B cell (primary cell): ENCODE measurements around the gene NPPA. TPM values are rescaled to one million over a fixed set of nuclear protein-coding genes. Genes with fewer than 3 reads are reported as not detected.

ENCODE experiments used
- ATAC-seq: fragments of 200-7000 bp; cut with Tn5 transposase; one replicate; pipeline ENCODE4 v1.10.0; 2021; ENCODE audit warnings: low read depth, mild to moderate bottlenecking, moderate number of reproducible peaks, moderate library complexity
- CTCF ChIA-PET: fragments of 350-600 bp; sonication (Branson Sonifier 250); formaldehyde crosslinking; loops from one replicate; lab custom pipeline; 2021; ENCODE audit warnings: antibody characterized with exemption, inconsistent platforms; lab: Charles Lee
- POLR2A ChIA-PET: fragments of 350-600 bp; sonication (Branson Sonifier 250); formaldehyde crosslinking; loops from one replicate; lab custom pipeline; 2021; ENCODE audit warnings: antibody characterized with exemption; lab: Charles Lee
- DNase-seq: peaks from one replicate; pipeline ENCODE4 v3.0.0; 2013
- H2AFZ ChIP-seq: 2 replicates; pipeline ENCODE4 v1.6.1; 2012; ENCODE audit warnings: mild to moderate bottlenecking, low read depth, low read length; ENCODE audit not compliant: insufficient read depth, poor library complexity, severe bottlenecking
- H3K27ac ChIP-seq, 2 donors: 1 replicate in 1 of 2; 2 replicates in 1 of 2; pipeline ENCODE4 v1.5.1; 2012 to 2013; ENCODE audit warnings: low read length in 2 of 2, mild to moderate bottlenecking in 2 of 2, moderate library complexity in 1 of 2
- H3K27me3 ChIP-seq, 4 experiments: fragments of 200-600 bp in 1 of 4; sonication (generic) in 1 of 4; replicated peaks in 1 of 4; 1 replicate in 2 of 4; 2 replicates in 2 of 4; pipeline versions ENCODE4 v1.6.1 to v1.7.0; 2013 to 2016; ENCODE audit warnings: low read length in 3 of 4, mild to moderate bottlenecking in 2 of 4, mixed read lengths in 1 of 4, moderate library complexity in 1 of 4; ENCODE audit not compliant: insufficient read depth in 4 of 4, control insufficient read depth in 3 of 4; ENCODE audit errors: control extremely low read depth in 1 of 4
- H3K36me3 ChIP-seq, 2 experiments: replicated peaks in 1 of 2; 1 replicate in 1 of 2; 2 replicates in 1 of 2; pipeline versions ENCODE4 v1.6.1 to v1.7.1; 2013; ENCODE audit warnings: low read length in 1 of 2; ENCODE audit not compliant: insufficient read depth in 2 of 2, control insufficient read depth in 1 of 2; ENCODE audit errors: control extremely low read depth in 1 of 2, extremely low read depth in 1 of 2
- H3K4me1 ChIP-seq, 2 donors: fragments of 200-600 bp in 1 of 2; sonication (generic) in 1 of 2; 1 replicate in 1 of 2; 2 replicates in 1 of 2; pipeline versions ENCODE4 v1.5.1 to v1.6.1; 2013 to 2017; ENCODE audit warnings: low read length in 2 of 2; ENCODE audit not compliant: control insufficient read depth in 2 of 2, insufficient read depth in 2 of 2
- H3K4me2 ChIP-seq: replicated peaks from 2 replicates; pipeline ENCODE3; 2012; ENCODE audit warnings: mild to moderate bottlenecking, low read depth, low read length; ENCODE audit not compliant: poor library complexity, severe bottlenecking
- H3K4me3 ChIP-seq, 5 experiments: fragments of 200-600 bp in 1 of 5; sonication (generic) in 1 of 5; 1 replicate in 3 of 5; 2 replicates in 2 of 5; pipeline versions ENCODE4 v1.5.1 to v1.7.0; 2011 to 2016; ENCODE audit warnings: low read length in 4 of 5, mild to moderate bottlenecking in 4 of 5, low read depth in 2 of 5, control low read depth in 1 of 5, moderate library complexity in 1 of 5; ENCODE audit not compliant: insufficient read depth in 1 of 5; ENCODE audit errors: control extremely low read depth in 1 of 5, extremely low read depth in 1 of 5
- H3K79me2 ChIP-seq: fragments of 200-600 bp; sonication (generic); one replicate; pipeline ENCODE4 v1.6.0; 2016; ENCODE audit warnings: low read length; ENCODE audit not compliant: control insufficient read depth, insufficient read depth
- H3K9ac ChIP-seq: fragments of 200-600 bp; sonication (generic); 2 replicates; pipeline ENCODE4 v1.6.1; 2017; ENCODE audit warnings: mild to moderate bottlenecking, low read length, moderate library complexity
- H3K9me3 ChIP-seq, 3 donors: one replicate each; pipeline versions ENCODE4 v1.6.1 to v1.7.1; 2013; ENCODE audit warnings: low read length in 2 of 3; ENCODE audit not compliant: control insufficient read depth in 2 of 3, insufficient read depth in 1 of 3; ENCODE audit errors: control extremely low read depth in 1 of 3
- H4K20me1 ChIP-seq: 2 replicates; pipeline ENCODE4 v1.6.0; 2012; ENCODE audit warnings: mild to moderate bottlenecking, low read length; ENCODE audit not compliant: insufficient read depth, control insufficient read depth, poor library complexity, severe bottlenecking
- H3K27ac Mint-ChIP-seq: one replicate; pipeline ENCODE4 v1.8.0; 2021; ENCODE audit warnings: mixed read lengths
- H3K27me3 Mint-ChIP-seq: one replicate; pipeline ENCODE4 v1.8.0; 2021; ENCODE audit warnings: mixed read lengths
- H3K4me1 Mint-ChIP-seq: one replicate; pipeline ENCODE4 v1.8.0; 2021; ENCODE audit warnings: mixed read lengths
- H3K4me3 Mint-ChIP-seq: one replicate; pipeline ENCODE4 v1.8.0; 2021; ENCODE audit warnings: mixed read lengths
- H3K9me3 Mint-ChIP-seq: one replicate; pipeline ENCODE4 v1.8.0; 2022; ENCODE audit warnings: mixed read lengths; ENCODE audit not compliant: insufficient read depth
- EZH2 ChIP-seq: IDR thresholded peaks from 2 replicates; pipeline ENCODE4 v1.6.1; 2012; ENCODE audit warnings: borderline replicate concordance, low read depth, mild to moderate bottlenecking, moderate library complexity, low read length; ENCODE audit not compliant: insufficient read depth, poor library complexity, severe bottlenecking
- WGBS: methylation state at CpG from one replicate; pipeline ENCODE4 v1.1.5; 2013; ENCODE audit warnings: missing lambda C conversion rate; ENCODE audit not compliant: insufficient coverage; 5-methylcytosine and 5-hydroxymethylcytosine counted together
- intact Hi-C: fragments of 100-400 bp; cut with micrococcal nuclease; formaldehyde crosslinking; loops from one replicate; pipeline ENCODE4 v1.10.0; 2022
- polyA plus RNA-seq: library from polyadenylated mRNA; depleted of rRNA; stranded (reverse); fragments of >200 nt; gene quantifications from 2 replicates; pipeline ENCODE4 v1.2.3, GENCODE V29; 2012
- total RNA-seq, 2 donors: library from RNA; stranded (reverse); fragments of 120-200 nt in 1 of 2; gene quantifications; 1 replicate in 1 of 2; 2 replicates in 1 of 2; pipeline versions ENCODE4 v1.2.3 to v1.2.4, GENCODE V29; 2013 to 2022
- TF ChIP-seq, protein P1 (sequence below): fragments of 200-600 bp; IDR thresholded peaks from one replicate; pipeline ENCODE4 v1.8.0; 2022; ENCODE audit warnings: antibody characterized with exemption, mild to moderate bottlenecking

Gene NPPA
- total and polyA plus RNA-seq, 2 donors (not counting 1 experiment from before 2014, with no cell fraction given) = not detected

DNA sequence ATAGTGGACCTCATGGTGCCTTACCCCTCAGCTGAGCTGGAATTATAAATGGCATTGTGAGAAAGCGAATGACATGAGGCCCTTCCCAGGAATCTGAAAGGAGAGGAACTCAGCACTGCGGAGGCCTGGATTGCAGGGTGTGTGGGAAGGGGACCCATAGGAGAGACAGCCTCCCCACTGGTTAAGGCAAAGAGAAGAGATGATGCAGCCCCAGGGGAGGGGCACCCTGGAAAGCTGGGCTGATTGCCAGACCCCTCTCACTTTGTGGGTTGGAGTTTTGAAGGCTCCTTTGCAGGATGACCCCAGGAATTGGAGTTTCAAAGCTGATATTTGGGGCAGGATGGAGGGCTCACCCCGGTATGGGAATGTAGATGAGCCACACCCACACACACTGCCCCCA lies 9.1 kb upstream of the NPPA start:
- Mint-ChIP-seq H3K4me1 (no peaks in the 10 kb centered on the region), H3K9me3 (no peaks in the 10 kb centered on the region), H3K4me3 (no peak overlapping the region), H3K27ac (no peak overlapping the region), H3K27me3 (peaks cover 28% of the 10 kb centered on the region)
- Histone ChIP-seq H4K20me1 (no peaks in the 10 kb centered on the region), H3K4me1 (peaks cover 0 to 10% of the 10 kb centered on the region in 2 donors), H3K4me2 (no peak overlapping the region), H3K79me2 (no peaks in the 10 kb centered on the region), H3K27ac (no peak overlapping the region), H2AFZ (no peak overlapping the region), H3K9ac (no peak overlapping the region), H3K27me3 (peaks cover 0 to 56% (median 17%) of the 10 kb centered on the region in 4 experiments), H3K36me3 (no peaks in the 10 kb centered on the region), H3K9me3 (peaks cover 0 to 14% (median 0%) of the 10 kb centered on the region in 3 donors), H3K4me3 (no peak overlapping the region)
- ATAC-seq = no peak
- TF ChIP-seq EZH2 = no peak
- TF ChIP-seq, protein P1, sequence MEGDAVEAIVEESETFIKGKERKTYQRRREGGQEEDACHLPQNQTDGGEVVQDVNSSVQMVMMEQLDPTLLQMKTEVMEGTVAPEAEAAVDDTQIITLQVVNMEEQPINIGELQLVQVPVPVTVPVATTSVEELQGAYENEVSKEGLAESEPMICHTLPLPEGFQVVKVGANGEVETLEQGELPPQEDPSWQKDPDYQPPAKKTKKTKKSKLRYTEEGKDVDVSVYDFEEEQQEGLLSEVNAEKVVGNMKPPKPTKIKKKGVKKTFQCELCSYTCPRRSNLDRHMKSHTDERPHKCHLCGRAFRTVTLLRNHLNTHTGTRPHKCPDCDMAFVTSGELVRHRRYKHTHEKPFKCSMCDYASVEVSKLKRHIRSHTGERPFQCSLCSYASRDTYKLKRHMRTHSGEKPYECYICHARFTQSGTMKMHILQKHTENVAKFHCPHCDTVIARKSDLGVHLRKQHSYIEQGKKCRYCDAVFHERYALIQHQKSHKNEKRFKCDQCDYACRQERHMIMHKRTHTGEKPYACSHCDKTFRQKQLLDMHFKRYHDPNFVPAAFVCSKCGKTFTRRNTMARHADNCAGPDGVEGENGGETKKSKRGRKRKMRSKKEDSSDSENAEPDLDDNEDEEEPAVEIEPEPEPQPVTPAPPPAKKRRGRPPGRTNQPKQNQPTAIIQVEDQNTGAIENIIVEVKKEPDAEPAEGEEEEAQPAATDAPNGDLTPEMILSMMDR = no peak
- ChIA-PET CTCF (interaction anchor here (0.6 to 0.8 kb wide), 2 partner anchors 9 to 69 kb away, joined by 3 read pairs; partner anchors contain the start of gene NPPA), POLR2A (no interaction called here)
- no peak for DNase-seq
- intact Hi-C loops = no loop called here
- WGBS = 74% methylated on average over 2 of the region's 3 CpGs

DNA sequence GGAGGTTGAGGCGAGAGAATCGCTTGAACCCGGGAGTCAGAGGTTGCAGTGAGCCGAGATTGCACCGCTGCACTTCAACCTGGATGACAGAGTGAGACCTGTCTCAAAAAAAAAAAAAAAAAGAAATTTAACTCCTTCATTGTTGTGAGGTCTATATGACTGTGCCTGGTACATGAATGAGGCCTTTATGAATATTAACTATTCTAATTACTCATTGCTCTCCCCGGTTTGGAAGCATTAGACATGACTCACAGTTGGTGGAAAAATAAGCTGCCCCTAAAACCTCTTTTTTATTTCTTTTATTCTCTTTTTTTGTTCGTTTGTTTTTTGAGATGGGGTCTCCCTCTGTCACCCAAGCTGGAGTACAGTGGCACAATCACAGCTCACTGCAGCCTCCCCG lies 7.8 kb upstream of the NPPA start:
- Histone ChIP-seq H3K79me2 (no peaks in the 10 kb centered on the region), H3K4me1 (peaks cover 0 to 10% of the 10 kb centered on the region in 2 donors), H3K4me2 (no peak overlapping the region), H2AFZ (no peak overlapping the region), H3K36me3 (no peaks in the 10 kb centered on the region), H3K9ac (no peak overlapping the region), H3K9me3 (peaks cover 0 to 14% (median 0%) of the 10 kb centered on the region in 3 donors), H3K27me3 (peaks cover 0 to 44% (median 17%) of the 10 kb centered on the region in 4 experiments), H3K4me3 (no peak overlapping the region), H3K27ac (no peak overlapping the region), H4K20me1 (no peaks in the 10 kb centered on the region)
- TF ChIP-seq, protein P1 = no peak
- TF ChIP-seq EZH2 = no peak
- 93% methylated on average over 3 of the region's 8 CpGs for WGBS
- Mint-ChIP-seq H3K4me1 (no peaks in the 10 kb centered on the region), H3K9me3 (no peaks in the 10 kb centered on the region), H3K27me3 (peaks cover 16% of the 10 kb centered on the region), H3K27ac (no peak overlapping the region), H3K4me3 (no peak overlapping the region)
- intact Hi-C loops = no loop called here
- DNase-seq (no peak), ATAC-seq (no peak)
- ChIA-PET CTCF (interaction anchor here (1.2 kb wide), 1 partner anchor 18 kb away, joined by 5 read pairs; no protein-coding TSS in a partner anchor), POLR2A (interaction anchor here (0.7 kb wide), 1 partner anchor 98 kb away, joined by 6 read pairs; no protein-coding TSS in a partner anchor)
